ENCODE results near the gene POLK. TPM values are rescaled to one million over a fixed set of nuclear protein-coding genes. Genes with fewer than 3 reads are reported as not detected.

POLK gene
- total and polyA plus RNA-seq, 2 of the 4 experiments (the other 2 are of a cell fraction): 10.4 to 24.4 TPM

GRCh38 chr5:75513841-75514240 lies 2.1 kb downstream of the POLK start:
- ATAC-seq (ENCODE audit: low read depth) (no peak), DNase-seq (no peak)
- peaks cover 9 to 53% of the 10 kb centered on the region in 2 experiments for H3K79me1 ChIP-seq (ENCODE audit: low read depth in 1 of 2, low read length in 2 of 2)
- peaks cover 5% of the 10 kb centered on the region for H4K20me1 ChIP-seq (ENCODE audit: insufficient read depth, low read length)
- dilution Hi-C loops (cut with HindIII; ENCODE audit: low sequenced_read_pairs, unreplicated experiment) (no loop called here), in situ Hi-C loops (cut with MboI; ENCODE audit: low sequenced_read_pairs) (no loop called here), intact Hi-C loops (cut with micrococcal nuclease) (no loop called here)
- H3K9me1 ChIP-seq (ENCODE audit: insufficient read depth, low read length): no peaks in the 10 kb centered on the region; the same call in 1 of the 2 replicates
- no peak overlapping the region for H3K9ac ChIP-seq (ENCODE audit: low read depth, low read length)
- no peak overlapping the region for H3K4me3 ChIP-seq (ENCODE audit: insufficient read depth, low read depth, low read length)
- H3K27ac ChIP-seq (ENCODE audit: insufficient read depth, low read length): no peak overlapping the region
- no peak overlapping the region for H3K18ac ChIP-seq (ENCODE audit: low read depth, low read length)
- no peak overlapping the region for H3K4ac ChIP-seq (ENCODE audit: low read depth, low read length)
- no peak overlapping the region for H2AK5ac ChIP-seq (ENCODE audit: low read depth, low read length)
- no peaks in the 10 kb centered on the region for H3K27me3 ChIP-seq (ENCODE audit: control insufficient read depth, insufficient read depth, low read length)
- H2BK20ac ChIP-seq (ENCODE audit: low read depth, low read length): no peak overlapping the region
- H2AFZ ChIP-seq (replicated peaks; ENCODE audit: low read length, poor library complexity): no peak overlapping the region
- ChIA-PET POLR2A (ENCODE audit: unreplicated experiment) (no interaction called here), CTCF (no interaction called here)
- H4K8ac ChIP-seq (ENCODE audit: low read depth in 2 of 2, low read length in 2 of 2): no peak overlapping the region
- BruUV-seq (replicated peaks): no TSS peak
- no peak overlapping the region; the same call in 1 of the 2 replicates for H3K4me2 ChIP-seq (ENCODE audit: low read depth, low read length)
- WGBS, 2 experiments (ENCODE audit: extremely low coverage in 2 of 2, insufficient read length in 1 of 2): no CpG with 5 or more reads among the region's 1 CpG
- no peak overlapping the region for H4K91ac ChIP-seq (ENCODE audit: insufficient read depth, low read depth, low read length)
- no peak overlapping the region for H2BK120ac ChIP-seq (ENCODE audit: low read depth, low read length)
- H3K36me3 ChIP-seq (ENCODE audit: control insufficient read depth, insufficient read depth, low read length): peaks cover under 1% of the 10 kb centered on the region
- no peak overlapping the region for H4K5ac ChIP-seq (ENCODE audit: low read depth, low read length)
- H3K56ac ChIP-seq (ENCODE audit: extremely low read depth, insufficient read depth, low read length): no peak overlapping the region
- no peaks in the 10 kb centered on the region for H3K4me1 ChIP-seq (ENCODE audit: control insufficient read depth, insufficient read depth, low read length)
- no peak for TF ChIP-seq NFE2L2 (IDR thresholded peaks at IDR 0.05; ENCODE audit: low read depth, low read length)
- no peak for TF ChIP-seq FOS (IDR thresholded peaks at IDR 0.05; ENCODE audit: low read depth, low read length)
- no peak for TF ChIP-seq MAZ (IDR thresholded peaks at IDR 0.05; ENCODE audit: borderline replicate concordance, low read depth, low read length)
- no peak for TF ChIP-seq SMC3 (IDR thresholded peaks at IDR 0.05; ENCODE audit: low read depth, low read length)
- TF ChIP-seq CHD1 (IDR thresholded peaks at IDR 0.05; ENCODE audit: low read depth, low read length): no peak
- no peak for TF ChIP-seq RAD21 (IDR thresholded peaks at IDR 0.05; ENCODE audit: low read length)
- TF ChIP-seq MXI1 (IDR thresholded peaks at IDR 0.05; ENCODE audit: borderline replicate concordance, low read depth, low read length): no peak
- no peak for TF ChIP-seq CEBPB (IDR thresholded peaks at IDR 0.05; ENCODE audit: low read depth, low read length)
- TF ChIP-seq CTCF (conservative IDR thresholded peaks at IDR 0.05; ENCODE audit: low read depth, low read length): no peak
- no peak for TF ChIP-seq RFX5 (IDR thresholded peaks at IDR 0.05; ENCODE audit: low read depth, low read length)
- TF ChIP-seq RCOR1 (IDR thresholded peaks at IDR 0.05; ENCODE audit: insufficient replicate concordance, low read length): no peak
- TF ChIP-seq BHLHE40 (IDR thresholded peaks at IDR 0.05; ENCODE audit: low read depth, low read length): no peak
- TF ChIP-seq POLR2A (IDR thresholded peaks at IDR 0.05; ENCODE audit: low read depth, low read length): no peak
- TF ChIP-seq, protein P1, sequence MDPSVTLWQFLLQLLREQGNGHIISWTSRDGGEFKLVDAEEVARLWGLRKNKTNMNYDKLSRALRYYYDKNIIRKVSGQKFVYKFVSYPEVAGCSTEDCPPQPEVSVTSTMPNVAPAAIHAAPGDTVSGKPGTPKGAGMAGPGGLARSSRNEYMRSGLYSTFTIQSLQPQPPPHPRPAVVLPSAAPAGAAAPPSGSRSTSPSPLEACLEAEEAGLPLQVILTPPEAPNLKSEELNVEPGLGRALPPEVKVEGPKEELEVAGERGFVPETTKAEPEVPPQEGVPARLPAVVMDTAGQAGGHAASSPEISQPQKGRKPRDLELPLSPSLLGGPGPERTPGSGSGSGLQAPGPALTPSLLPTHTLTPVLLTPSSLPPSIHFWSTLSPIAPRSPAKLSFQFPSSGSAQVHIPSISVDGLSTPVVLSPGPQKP (IDR thresholded peaks at IDR 0.05; ENCODE audit: borderline replicate concordance, low read depth, low read length): no peak
- TF ChIP-seq USF2 (IDR thresholded peaks at IDR 0.05; ENCODE audit: low read depth, low read length): no peak
- TF ChIP-seq MAFK (IDR thresholded peaks at IDR 0.05; ENCODE audit: low read depth, low read length): no peak
- no peak overlapping the region for H2AK9ac ChIP-seq (replicated peaks; ENCODE audit: low read depth, low read length, poor library complexity)
- peak overlapping the region; percentile 85; the same call in 1 of the 2 replicates for H3K23ac ChIP-seq (ENCODE audit: low read depth, low read length)
- no peak overlapping the region for H3K14ac ChIP-seq (replicated peaks; ENCODE audit: low read depth, low read length)
- no peak overlapping the region for H2BK5ac ChIP-seq (ENCODE audit: low read depth, low read length, poor library complexity, severe bottlenecking)
- H3K9me3 ChIP-seq (ENCODE audit: control insufficient read depth, insufficient read depth, low read length): no peaks in the 10 kb centered on the region
- no peak overlapping the region for H2BK15ac ChIP-seq (ENCODE audit: low read depth, low read length)
